Endothelial cell of umbilical vein (primary cell): Measurements from ENCODE around the gene ELL2. TPM values are rescaled to one million over a fixed set of nuclear protein-coding genes. Genes with fewer than 3 reads are reported as not detected.

Experiments
- BruUV-seq: library from RNA; stranded (reverse); fragments of 400-500 nt; replicated peaks from 2 replicates; lab custom pipeline; 2021; lab: Mats Ljungman, UMichigan
- CTCF ChIA-PET: fragments of 300-600, 350-600 bp; sonication (Branson Sonifier 250); formaldehyde crosslinking; loops from one replicate; lab custom pipeline; 2021; ENCODE audit warnings: antibody characterized with exemption, inconsistent platforms; lab: Charles Lee
- POLR2A ChIA-PET: fragments of 300-600, 350-600 bp; sonication (Branson Sonifier 250); formaldehyde crosslinking; loops from one replicate; lab custom pipeline; 2021; ENCODE audit warnings: antibody characterized with exemption, inconsistent platforms; lab: Charles Lee
- DNase-seq: peaks from one replicate; pipeline ENCODE4 v3.0.0-alpha.2; 2011; ENCODE audit warnings: low read depth, low spot score
- FAIRE-seq: peaks from 2 replicates; lab custom pipeline; 2011; peaks lifted over from hg19 to GRCh38; lab: Jason Lieb, UNC
- H2AFZ ChIP-seq: 2 replicates; pipeline ENCODE4 v1.6.0; 2012; ENCODE audit warnings: low read depth, low read length, control low read depth, inconsistent platforms
- H3K27ac ChIP-seq: 2 replicates; pipeline ENCODE4 v1.5.1; 2011; ENCODE audit warnings: low read depth, mild to moderate bottlenecking, control low read depth, low read length, moderate library complexity; ENCODE audit not compliant: insufficient read depth
- H3K27me3 ChIP-seq, 2 experiments: 2 replicates each; pipeline versions ENCODE4 v1.6.0 to v1.6.1; 2011; ENCODE audit warnings: low read length in 2 of 2, mixed read lengths in 1 of 2; ENCODE audit not compliant: control insufficient read depth in 2 of 2, insufficient read depth in 2 of 2
- H3K36me3 ChIP-seq, 2 experiments: 2 replicates in 1 of 2; 3 replicates in 1 of 2; pipeline ENCODE4 v1.5.1; 2011; ENCODE audit warnings: low read length in 2 of 2, mild to moderate bottlenecking in 1 of 2, moderate library complexity in 1 of 2; ENCODE audit not compliant: control insufficient read depth in 2 of 2, insufficient read depth in 2 of 2; ENCODE audit errors: extremely low read depth in 1 of 2
- H3K4me1 ChIP-seq: 3 replicates; pipeline ENCODE4 v1.5.1; 2011; ENCODE audit warnings: mild to moderate bottlenecking, low read length; ENCODE audit not compliant: control insufficient read depth, insufficient read depth; ENCODE audit errors: extremely low read depth
- H3K4me2 ChIP-seq: 2 replicates; pipeline ENCODE4 v1.6.1; 2011; ENCODE audit warnings: low read length, control low read depth, mixed read lengths; ENCODE audit not compliant: insufficient read depth
- H3K4me3 ChIP-seq, 3 experiments: fragments of 200-600 bp in 1 of 3; sonication (generic), shearing (Covaris generic) in 1 of 3; replicated peaks in 1 of 3; 2 replicates each; pipeline ENCODE4 v1.5.1; 2011 to 2016; ENCODE audit warnings: control low read depth in 3 of 3, low read length in 3 of 3, mild to moderate bottlenecking in 2 of 3, inconsistent platforms in 1 of 3, low read depth in 1 of 3, moderate library complexity in 1 of 3; ENCODE audit not compliant: insufficient read depth in 1 of 3
- H3K79me2 ChIP-seq: 2 replicates; pipeline ENCODE4 v1.6.0; 2012; ENCODE audit warnings: low read length, inconsistent platforms; ENCODE audit not compliant: control insufficient read depth, insufficient read depth
- H3K9ac ChIP-seq: replicated peaks from 2 replicates; pipeline ENCODE3; 2011; ENCODE audit warnings: low read length, control low read depth; ENCODE audit not compliant: insufficient read depth; ENCODE audit errors: extremely low read depth
- H3K9me1 ChIP-seq: replicated peaks from 3 replicates; pipeline ENCODE4 v1.6.0; 2011; ENCODE audit warnings: mild to moderate bottlenecking, low read length; ENCODE audit not compliant: control insufficient read depth, insufficient read depth; ENCODE audit errors: extremely low read depth
- H3K9me3 ChIP-seq: replicated peaks from 2 replicates; pipeline ENCODE4 v1.5.1; 2012; ENCODE audit warnings: low read length, inconsistent platforms; ENCODE audit not compliant: control insufficient read depth, insufficient read depth
- H4K20me1 ChIP-seq: replicated peaks from 2 replicates; pipeline ENCODE3; 2011; ENCODE audit warnings: mild to moderate bottlenecking, low read length; ENCODE audit not compliant: control insufficient read depth, insufficient read depth; ENCODE audit errors: extremely low read depth
- JUN ChIP-seq: IDR thresholded peaks from 2 replicates; pipeline ENCODE4 v1.6.1; 2011; ENCODE audit warnings: borderline replicate concordance, low read depth; ENCODE audit not compliant: insufficient read length, insufficient read depth
- MYC ChIP-seq: IDR thresholded peaks from one replicate; pipeline ENCODE4 v1.6.1; 2011; ENCODE audit warnings: mild to moderate bottlenecking, low read depth, low read length
- dilution Hi-C: fragments of 300-500 bp; cut with MboI; formaldehyde crosslinking; loops from one replicate; pipeline ENCODE4 v1.15.0; 2019; ENCODE audit warnings: low sequenced_read_pairs; ENCODE audit not compliant: extremely low pct_ligation_motif_present
- intact Hi-C: fragments of 100-400 bp; cut with micrococcal nuclease; formaldehyde crosslinking; loops from one replicate; pipeline ENCODE4 v1.10.0; 2022
- polyA plus RNA-seq, 4 experiments: library from polyadenylated mRNA; depleted of rRNA in 3 of 4; stranded (reverse) in 3 of 4; unstranded in 1 of 4; fragments of >200 nt; gene quantifications; 2 replicates each; pipeline versions ENCODE4 v1.2.1 to v1.2.3, GENCODE V29; 2011 to 2012; ENCODE audit warnings: missing spikeins in 1 of 4
- total RNA-seq: library from RNA; stranded (reverse); gene quantifications from 2 replicates; pipeline ENCODE4 v1.2.3, GENCODE V29; 2021
- TF ChIP-seq, protein P1 (sequence below), 2 donors: IDR thresholded peaks; 1 replicate in 1 of 2; 2 replicates in 1 of 2; pipeline ENCODE4 v1.5.1; 2011; ENCODE audit warnings: low read length in 2 of 2, mild to moderate bottlenecking in 2 of 2, moderate library complexity in 2 of 2, control low read depth in 1 of 2, inconsistent platforms in 1 of 2, low read depth in 1 of 2; ENCODE audit not compliant: insufficient read depth in 1 of 2; ENCODE audit errors: extremely low read depth in 1 of 2
- TF ChIP-seq, protein P2 (sequence below): IDR thresholded peaks from 2 replicates; pipeline ENCODE4 v1.6.1; 2011; ENCODE audit not compliant: insufficient read depth, insufficient read length

The ELL2 gene
- total and polyA plus RNA-seq, 2 donors (not counting 3 experiments of a cell fraction or from before 2014, with no cell fraction given), result 6.8 to 26.0 TPM

DNA sequence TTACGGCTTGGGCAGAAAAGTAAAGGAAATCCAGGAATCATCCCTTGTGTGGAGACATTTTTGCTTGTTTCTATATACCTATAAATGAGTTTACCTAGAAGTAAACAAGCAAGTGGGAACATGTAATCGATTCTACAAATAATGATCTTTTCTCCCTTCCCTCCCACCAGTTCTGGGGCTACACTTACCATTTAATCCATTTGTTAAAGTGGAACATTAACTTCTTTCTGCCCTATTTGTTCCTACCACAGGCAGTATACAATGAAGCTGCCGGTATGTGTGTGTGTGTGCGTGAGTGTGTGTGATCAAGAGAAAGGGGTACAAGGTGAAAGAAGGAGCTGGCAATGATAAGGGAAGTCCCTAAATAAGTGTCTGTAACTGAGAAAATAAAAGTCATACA, 26.4 kb upstream of the ELL2 start:
- POLR2A ChIA-PET, result no interaction called here

More for the DNA sequence above, 26.4 kb upstream of the ELL2 start:
- BruUV-seq, result no TSS peak
- intact Hi-C loops (no loop called here), dilution Hi-C loops (no loop called here)
- DNase-seq, result no peak
- Histone ChIP-seq H3K4me3 (no peak overlapping the region), H3K27me3 (no peaks in the 10 kb centered on the region), H3K79me2 (no peaks in the 10 kb centered on the region), H3K4me2 (no peak overlapping the region), H3K27ac (no peak overlapping the region), H3K36me3 (no peaks in the 10 kb centered on the region), H4K20me1 (no peaks in the 10 kb centered on the region), H3K9ac (no peak overlapping the region), H2AFZ (no peak overlapping the region), H3K9me3 (no peaks in the 10 kb centered on the region), H3K4me1 (no peaks in the 10 kb centered on the region), H3K9me1 (no peaks in the 10 kb centered on the region)
- CTCF ChIA-PET, result interaction anchor here (0.7 to 1.1 kb wide), 2 partner anchors 17 to 54 kb away, joined by 3 read pairs; no protein-coding TSS in a partner anchor
- FAIRE-seq, result no peak
- TF ChIP-seq MYC (no peak), JUN (no peak)
- TF ChIP-seq, protein P1, sequence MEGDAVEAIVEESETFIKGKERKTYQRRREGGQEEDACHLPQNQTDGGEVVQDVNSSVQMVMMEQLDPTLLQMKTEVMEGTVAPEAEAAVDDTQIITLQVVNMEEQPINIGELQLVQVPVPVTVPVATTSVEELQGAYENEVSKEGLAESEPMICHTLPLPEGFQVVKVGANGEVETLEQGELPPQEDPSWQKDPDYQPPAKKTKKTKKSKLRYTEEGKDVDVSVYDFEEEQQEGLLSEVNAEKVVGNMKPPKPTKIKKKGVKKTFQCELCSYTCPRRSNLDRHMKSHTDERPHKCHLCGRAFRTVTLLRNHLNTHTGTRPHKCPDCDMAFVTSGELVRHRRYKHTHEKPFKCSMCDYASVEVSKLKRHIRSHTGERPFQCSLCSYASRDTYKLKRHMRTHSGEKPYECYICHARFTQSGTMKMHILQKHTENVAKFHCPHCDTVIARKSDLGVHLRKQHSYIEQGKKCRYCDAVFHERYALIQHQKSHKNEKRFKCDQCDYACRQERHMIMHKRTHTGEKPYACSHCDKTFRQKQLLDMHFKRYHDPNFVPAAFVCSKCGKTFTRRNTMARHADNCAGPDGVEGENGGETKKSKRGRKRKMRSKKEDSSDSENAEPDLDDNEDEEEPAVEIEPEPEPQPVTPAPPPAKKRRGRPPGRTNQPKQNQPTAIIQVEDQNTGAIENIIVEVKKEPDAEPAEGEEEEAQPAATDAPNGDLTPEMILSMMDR (IDR thresholded peaks at IDR 0.05; ENCODE audit: extremely low read depth in 1 of 2, insufficient read depth in 1 of 2, low read depth in 1 of 2, low read length in 2 of 2), result no peak
- TF ChIP-seq, protein P2, sequence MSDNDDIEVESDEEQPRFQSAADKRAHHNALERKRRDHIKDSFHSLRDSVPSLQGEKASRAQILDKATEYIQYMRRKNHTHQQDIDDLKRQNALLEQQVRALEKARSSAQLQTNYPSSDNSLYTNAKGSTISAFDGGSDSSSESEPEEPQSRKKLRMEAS, result no peak
